Liver (tissue), 2 donors: ENCODE results near the gene FAAH.

ENCODE experiments used
- CTCF ChIP-seq: fragments of 150-350 bp; IDR thresholded peaks from 2 replicates; pipeline ENCODE4 v1.5.1; 2017; ENCODE audit warnings: improper control_type of control experiment, low read depth, low read length; ENCODE audit not compliant: missing input control
- FOXA2 ChIP-seq: IDR thresholded peaks from 2 replicates; pipeline ENCODE4 v1.6.1; 2016; ENCODE audit warnings: antibody characterized with exemption
- donor health status: healthy.

DNA sequence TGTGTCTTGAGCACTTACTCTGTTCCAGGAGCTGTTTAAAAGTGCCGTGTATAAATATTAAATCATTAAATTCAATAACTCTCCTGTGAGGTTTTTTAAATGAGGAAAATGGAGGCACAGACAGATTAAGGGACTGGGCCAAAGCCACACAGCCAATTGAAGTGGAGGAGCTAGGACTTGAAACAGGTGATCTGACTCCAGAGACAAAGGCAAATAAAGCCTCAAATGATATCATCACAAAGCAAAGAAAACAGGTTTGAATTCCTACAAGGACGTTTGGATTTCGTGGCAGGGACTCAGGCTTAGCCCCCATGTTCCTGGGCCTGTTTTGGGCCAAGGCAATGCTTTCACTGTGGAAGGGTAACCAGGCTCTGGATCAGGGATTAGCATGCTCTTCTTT lies 50.3 kb downstream of the FAAH start:
- TF ChIP-seq CTCF (no peak), FOXA2 (no peak)
